GM18870 (cell line): Measurements from ENCODE around the gene PLCH2.
"Not testable (repeated sequence)": the region's sequence is repeated elsewhere in the genome, so short reads cannot be mapped to it uniquely, and the experiment has no call there.

Source experiments
- ATAC-seq: cut with Tn5 transposase; IDR thresholded peaks from one replicate; pipeline ENCODE4 v1.9.1; 2021; ENCODE audit warnings: moderate library complexity; ENCODE audit not compliant: unreplicated experiment

PLCH2 gene

GRCh38 chr1:2442661-2443060 lies 33.4 kb upstream of the PLCH2 start:
- no peak for ATAC-seq

- no peak for ATAC-seq
Observed at GRCh38 chr1:2443277-2444137, 32.6 kb upstream of the PLCH2 start.

DNA sequence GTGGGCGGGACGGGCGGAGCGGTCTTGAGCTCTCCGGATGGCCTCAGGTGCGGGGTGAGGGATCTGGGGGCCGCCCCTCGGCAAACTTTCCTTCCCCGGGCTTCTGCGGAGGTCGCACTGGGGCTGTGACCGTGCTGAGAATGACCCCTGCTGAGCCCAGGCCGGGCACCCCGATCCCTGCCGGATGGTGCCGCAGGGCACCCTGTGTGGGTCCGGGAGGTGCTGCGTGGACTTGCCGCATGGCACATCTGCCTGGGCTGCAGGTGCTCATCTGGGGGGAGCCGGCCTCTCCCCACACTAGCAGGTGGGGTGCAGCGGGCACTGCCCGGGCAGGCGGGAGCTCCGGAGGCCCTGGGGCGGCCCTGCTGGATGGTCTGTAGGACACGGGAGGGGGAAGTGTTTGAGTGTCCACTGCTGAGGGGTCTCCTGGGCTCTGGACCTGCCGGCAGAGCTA lies 31.9 kb upstream of the PLCH2 start:
- no peak for ATAC-seq

GRCh38 chr1:2445162-2445822 lies 30.8 kb upstream of the PLCH2 start:
- ATAC-seq: no peak

- ATAC-seq: no peak
Observed at GRCh38 chr1:2445823-2446215, 30.3 kb upstream of the PLCH2 start.

GRCh38 chr1:2446394-2446793 lies 29.7 kb upstream of the PLCH2 start:
- no peak for ATAC-seq

DNA sequence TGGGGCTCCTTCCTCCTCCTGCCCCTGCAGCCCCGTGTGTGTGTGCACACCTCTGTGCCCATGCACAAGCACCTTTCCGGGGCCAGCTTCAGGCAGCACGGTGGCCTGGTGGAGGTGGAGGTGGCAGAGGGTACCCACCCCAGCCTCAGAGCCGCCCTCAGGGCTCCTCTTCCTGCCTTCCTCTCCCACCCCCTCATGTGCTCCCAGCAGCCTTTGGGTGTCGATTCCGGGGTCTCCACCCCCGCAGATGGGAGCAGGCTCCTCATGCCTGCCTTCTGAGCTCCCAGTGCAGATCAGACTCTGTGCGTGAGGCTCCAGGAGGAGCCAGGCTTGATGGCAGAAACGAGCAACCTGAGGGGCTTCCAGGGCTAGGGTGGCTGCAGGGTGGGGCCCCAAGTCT lies 29.2 kb upstream of the PLCH2 start:
- no peak for ATAC-seq

- ATAC-seq: no peak
Observed at GRCh38 chr1:2447276-2448097, 28.6 kb upstream of the PLCH2 start.

GRCh38 chr1:2448098-2448445 lies 28.0 kb upstream of the PLCH2 start:
- no peak for ATAC-seq

DNA sequence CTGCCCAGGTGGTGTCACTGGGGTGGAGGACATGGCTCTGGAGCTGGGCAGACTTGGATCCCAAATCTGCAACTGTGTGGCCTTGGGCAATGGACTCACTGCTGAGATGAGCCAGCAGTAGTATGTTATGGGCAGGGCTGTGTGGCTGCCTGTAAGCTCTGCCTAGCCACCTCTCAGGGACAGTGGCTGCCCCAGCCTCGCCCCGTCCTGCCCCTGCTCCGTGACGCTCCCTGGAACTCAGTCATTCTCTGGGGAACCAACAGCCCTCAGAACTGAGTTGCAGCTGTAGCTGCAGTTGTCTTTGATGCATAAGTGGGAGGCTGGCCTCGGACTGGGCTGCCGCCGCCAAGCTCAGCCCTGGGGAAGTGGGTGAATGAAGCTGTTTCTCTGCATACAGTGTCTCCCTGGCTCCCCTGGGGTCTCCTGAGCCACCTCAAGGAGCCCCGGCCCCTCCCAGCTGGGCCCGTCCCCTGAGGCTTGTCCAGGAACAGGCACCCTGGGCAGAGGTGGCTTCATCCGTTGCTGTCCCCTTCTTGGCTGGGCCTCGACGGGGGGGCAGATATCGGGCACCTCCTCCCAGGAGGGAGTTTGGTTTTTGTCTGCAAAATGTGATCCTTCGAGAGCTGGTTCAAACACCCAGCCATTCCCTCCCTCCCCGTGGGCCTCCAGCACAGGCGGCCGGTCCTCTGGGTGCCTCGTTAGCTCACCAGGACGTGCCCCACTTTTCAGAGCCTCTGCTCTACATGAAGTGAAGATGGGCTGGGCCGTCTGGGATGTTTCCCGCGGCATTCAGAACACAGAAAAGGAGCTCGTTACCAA lies 26.2 kb upstream of the PLCH2 start:
- ATAC-seq: no peak

DNA sequence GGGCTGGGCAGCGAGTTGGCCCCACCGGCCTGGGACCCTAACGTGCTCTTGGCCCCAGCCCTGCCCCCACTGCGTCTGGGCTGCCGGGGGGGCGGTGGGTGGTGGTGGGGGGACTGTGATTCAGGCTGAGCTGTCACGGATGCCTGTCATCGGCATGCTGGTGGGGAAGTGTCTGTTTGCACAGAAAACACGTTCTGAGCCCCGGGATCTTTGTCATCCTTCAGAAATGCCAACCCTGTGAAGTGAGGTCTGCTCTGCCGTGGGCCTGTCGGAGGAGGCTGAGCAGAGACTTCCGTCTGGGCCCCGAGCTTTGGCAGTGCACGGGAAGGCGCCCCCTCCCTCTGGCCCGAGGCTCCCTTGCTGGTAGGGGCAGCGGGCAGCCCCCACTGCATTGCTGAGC lies 24.3 kb upstream of the PLCH2 start:
- ATAC-seq: no peak

DNA sequence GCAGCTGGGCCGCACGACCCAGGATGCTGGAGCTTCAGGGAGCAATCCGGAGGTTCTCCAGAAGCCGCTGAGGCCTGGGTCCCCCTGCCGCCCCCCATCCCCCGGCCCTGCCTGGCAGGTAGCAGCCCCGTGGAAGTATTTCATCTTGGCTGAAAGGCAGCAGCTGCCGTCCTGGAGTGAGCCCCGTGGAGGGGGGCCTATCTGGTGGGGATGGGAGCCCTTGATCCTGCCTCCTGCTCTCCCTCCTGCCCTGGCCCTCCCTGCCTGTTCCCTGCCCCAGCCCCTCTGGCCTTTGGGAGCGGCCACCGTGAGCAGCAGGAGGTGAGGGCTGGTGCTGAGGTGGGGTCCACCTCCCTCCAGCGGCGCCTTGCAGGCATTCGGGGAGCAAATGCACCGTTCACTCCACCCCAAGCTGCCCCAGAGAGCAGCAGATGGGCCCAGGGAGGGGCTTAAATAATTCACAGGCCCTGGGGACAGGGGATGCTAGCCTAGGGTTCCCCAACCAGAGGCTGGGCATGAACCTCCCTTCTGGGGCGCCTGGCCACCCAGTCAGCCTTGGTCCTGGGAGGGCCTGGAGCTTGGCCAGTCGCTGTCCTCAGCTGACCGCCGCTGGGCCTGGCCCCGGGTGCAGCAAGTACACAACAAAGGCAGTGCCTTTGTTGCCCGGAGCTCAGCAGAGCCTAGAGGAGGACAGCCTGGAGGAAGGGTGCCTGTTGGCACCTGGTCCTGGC lies 23.7 kb upstream of the PLCH2 start:
- ATAC-seq: no peak

DNA sequence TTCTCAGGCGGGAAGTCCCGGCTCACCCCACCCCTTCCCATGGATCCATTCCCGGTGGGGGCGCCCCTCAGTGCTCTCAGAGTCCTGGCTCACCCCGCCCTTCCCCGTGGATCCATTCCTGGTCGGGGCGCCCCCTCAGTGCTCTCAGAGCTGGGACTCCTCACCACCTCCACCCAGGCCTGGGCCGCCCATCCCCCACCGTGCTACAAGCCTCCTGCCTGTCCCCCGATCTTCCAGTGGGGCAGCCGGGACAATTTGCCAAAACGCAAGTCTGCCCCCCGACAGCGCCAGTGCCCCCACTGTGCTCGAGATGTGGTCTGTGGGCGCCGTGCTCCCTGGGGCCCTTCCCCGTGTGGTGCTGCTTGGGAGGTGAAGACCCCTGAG lies 23.2 kb upstream of the PLCH2 start:
- no peak for ATAC-seq

DNA sequence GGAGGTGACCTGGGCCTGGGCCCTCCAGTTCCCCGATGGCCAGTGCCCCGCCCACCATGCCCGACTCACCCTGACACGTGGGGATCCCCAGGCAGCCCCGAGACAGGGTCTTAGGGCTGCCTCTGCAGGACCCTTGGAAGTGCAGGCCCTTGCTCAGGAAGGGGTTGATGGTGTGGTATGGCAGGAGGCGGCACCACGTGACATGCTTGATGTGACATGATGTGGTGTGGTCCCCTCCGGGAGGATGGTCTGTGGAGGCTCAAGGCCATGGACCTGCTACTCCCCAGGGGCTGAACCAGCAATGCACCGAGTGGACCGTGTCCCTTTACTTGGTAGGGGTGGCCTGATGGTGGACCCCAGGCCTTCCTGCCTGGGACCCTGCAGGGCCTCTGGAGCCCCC lies 21.9 kb upstream of the PLCH2 start:
- ATAC-seq: no peak

GRCh38 chr1:2455757-2456156 lies 20.3 kb upstream of the PLCH2 start:
- ATAC-seq: no peak

- ATAC-seq: no peak
Observed at GRCh38 chr1:2457444-2457843, 18.6 kb upstream of the PLCH2 start.

GRCh38 chr1:2458687-2459086 lies 17.4 kb upstream of the PLCH2 start:
- ATAC-seq: no peak

DNA sequence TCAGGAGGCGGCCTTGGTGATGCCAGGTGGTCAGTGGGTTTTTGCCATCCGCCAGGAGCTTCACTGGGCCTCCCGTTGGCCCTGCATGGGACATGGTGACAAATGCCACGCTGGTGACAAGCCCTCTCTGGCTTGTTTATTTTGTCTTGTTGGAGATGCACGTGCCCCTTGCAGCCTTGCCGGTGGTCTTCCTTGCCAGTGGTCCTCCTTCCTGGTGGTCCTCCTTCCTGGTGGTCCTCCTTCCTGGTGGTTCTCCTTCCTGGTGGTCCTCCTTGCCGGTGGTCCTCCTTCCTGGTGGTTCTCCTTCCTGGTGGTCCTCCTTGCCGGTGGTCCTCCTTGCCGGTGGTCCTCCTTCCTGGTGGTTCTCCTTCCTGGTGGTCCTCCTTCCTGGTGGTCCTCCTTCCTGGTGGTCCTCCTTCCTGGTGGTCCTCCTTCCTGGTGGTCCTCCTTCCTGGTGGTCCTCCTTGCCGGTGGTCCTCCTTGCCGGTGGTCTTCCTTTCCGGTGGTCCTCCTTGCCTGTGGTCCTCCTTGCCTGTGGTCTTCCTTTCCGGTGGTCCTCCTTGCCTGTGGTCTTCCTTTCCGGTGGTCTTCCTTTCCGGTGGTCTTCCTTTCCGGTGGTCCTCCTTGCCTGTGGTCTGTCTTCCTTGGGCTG lies 16.9 kb upstream of the PLCH2 start:
- ATAC-seq: not testable (repeated sequence)

GRCh38 chr1:2459757-2460156 lies 16.3 kb upstream of the PLCH2 start:
- no peak for ATAC-seq

- ATAC-seq: no peak
Observed at GRCh38 chr1:2460203-2460602, 15.9 kb upstream of the PLCH2 start.
